NCI-H1694 treated with DMSO at 0.1 percent for 48 hours (cell line): ENCODE measurements around the gene TBC1D4.
"Not testable (repeated sequence)": the region's sequence is repeated elsewhere in the genome, so short reads cannot be mapped to it uniquely, and the experiment has no call there.

Experiments used
- DNase-seq: peaks from one replicate; lab custom pipeline; 2025; lab: John Stamatoyannopoulos, UW

TBC1D4 gene

GRCh38 chr13:75445717-75446499, 36.1 kb downstream of the TBC1D4 start:
- no peak for DNase-seq

- DNase-seq = no peak
Observed at GRCh38 chr13:75444016-75444415, 38.0 kb downstream of the TBC1D4 start.

DNA sequence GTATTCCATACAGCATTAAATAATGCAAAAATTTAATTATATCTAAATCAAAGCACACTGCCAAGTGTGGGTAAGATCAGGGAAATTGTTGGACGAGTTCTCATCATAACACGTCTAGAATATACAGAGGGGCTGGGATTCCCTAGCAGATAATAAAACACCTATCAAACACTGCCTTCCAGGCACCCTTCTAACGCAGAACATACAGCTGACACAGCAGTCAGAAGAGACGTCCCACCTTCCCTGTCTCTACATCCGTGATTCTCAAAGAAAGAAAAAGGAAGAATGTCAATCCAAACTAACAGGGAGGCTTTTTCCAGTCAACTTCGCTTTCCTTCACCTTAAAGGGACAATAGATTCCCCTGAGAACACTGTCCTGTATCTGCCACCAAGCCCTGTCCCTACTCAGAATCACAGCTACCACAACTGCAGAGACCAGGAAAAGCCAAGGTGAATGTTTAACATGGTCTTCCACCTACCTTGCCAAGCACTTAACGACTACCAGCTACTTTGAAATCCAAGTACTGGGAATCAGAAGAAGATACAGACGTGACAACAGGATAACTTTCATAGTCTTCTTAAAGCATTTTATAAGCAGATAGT, 38.5 kb downstream of the TBC1D4 start:
- no peak for DNase-seq

DNA sequence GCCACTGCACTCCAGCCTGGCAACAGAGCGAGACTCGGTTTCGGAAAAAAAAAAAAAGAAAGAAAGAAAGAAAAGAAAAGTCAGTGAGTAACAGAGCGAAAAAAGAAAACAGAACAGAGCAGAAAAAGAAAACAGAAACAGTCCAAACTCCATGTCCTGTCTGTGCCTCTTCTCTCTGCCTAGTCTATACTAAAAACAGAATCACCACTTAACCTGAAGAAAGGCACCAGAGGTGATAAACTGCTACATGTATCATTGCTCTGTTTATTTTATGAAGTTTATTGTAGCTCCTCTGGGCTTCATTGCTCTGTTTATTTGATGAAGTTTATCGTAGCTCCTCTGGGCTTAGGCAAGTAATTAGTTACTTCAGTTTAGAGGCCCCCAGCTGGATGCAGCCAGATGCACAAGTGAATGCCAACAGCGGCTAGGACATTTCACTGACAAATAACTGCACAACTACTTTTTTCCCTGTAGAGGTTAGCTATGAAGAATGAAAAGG, 39.2 kb downstream of the TBC1D4 start:
- DNase-seq = no peak

DNA sequence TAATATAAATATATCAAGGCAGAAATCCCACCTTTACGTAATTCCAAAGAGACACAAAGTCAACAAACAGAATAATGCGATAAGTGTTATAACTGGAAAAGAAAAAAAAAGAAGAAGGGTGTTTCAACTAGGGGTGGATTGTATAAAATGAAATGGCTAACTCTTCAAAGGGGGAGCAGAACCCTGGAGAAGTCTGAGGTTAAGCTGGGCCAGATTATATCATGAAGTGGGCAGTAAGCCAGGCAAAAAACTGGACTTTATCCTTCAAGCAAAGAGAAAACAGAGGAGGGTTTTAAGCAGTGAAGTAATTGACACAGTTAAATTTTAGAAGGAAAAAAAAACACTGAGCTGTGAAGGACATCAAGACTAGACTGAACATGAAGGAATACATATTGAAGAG, 41.9 kb downstream of the TBC1D4 start:
- no peak for DNase-seq

DNA sequence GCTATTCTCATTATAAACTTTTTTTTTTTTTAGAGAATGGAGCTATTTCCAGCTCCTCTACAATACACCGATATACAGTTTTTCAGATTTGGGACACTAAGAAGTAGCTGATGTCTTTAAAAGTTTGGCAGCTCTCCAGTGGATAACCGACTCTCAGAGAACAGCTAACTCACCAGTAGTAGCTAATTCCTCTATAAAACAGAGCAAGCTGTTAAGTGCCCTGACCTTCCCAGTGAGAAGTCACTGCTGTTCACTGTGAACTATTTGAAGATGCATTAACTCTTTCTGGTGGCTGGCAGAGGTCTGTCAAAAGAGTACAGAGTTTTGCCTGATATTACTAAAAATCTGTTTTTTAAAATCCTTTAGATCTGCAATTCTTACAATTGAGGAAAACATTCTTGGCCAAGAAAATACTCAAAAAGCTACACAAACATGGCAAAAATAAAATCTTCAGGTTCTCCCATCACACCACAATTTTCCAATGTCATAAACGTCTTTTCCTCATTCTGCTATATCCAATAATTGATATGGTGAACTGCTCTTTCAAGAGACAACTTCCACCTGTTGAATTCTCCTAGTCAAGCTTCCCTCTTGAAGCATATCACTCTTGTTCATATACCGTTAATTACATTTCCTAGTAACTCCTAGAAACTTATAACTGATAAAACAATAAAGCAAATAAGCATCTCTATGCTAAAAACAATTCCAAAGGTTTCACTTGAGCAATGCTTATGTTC, 44.2 kb downstream of the TBC1D4 start:
- no peak for DNase-seq

GRCh38 chr13:75434126-75434525, 47.8 kb downstream of the TBC1D4 start:
- not testable (repeated sequence) for DNase-seq

GRCh38 chr13:75432811-75433244, 49.1 kb downstream of the TBC1D4 start:
- DNase-seq = no peak

DNA sequence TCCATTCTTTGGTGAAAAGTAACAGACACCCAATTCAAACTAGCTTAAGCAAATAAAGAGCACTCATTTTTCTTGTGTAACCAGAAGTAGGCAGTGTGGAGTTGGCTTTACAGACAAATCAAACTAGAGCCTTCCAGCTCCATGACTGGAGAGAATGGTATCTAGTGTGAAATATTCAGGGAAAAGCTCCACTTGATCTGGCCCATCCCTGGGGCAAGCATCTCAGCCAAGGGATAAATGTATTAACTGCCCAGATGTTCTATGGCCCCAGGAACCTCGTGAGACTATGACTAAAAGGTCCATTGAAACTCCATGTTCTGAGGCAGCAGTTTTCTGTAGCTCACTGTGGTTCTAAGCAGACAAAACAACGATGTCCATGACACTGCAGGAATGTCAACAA, 49.9 kb downstream of the TBC1D4 start:
- no peak for DNase-seq

DNA sequence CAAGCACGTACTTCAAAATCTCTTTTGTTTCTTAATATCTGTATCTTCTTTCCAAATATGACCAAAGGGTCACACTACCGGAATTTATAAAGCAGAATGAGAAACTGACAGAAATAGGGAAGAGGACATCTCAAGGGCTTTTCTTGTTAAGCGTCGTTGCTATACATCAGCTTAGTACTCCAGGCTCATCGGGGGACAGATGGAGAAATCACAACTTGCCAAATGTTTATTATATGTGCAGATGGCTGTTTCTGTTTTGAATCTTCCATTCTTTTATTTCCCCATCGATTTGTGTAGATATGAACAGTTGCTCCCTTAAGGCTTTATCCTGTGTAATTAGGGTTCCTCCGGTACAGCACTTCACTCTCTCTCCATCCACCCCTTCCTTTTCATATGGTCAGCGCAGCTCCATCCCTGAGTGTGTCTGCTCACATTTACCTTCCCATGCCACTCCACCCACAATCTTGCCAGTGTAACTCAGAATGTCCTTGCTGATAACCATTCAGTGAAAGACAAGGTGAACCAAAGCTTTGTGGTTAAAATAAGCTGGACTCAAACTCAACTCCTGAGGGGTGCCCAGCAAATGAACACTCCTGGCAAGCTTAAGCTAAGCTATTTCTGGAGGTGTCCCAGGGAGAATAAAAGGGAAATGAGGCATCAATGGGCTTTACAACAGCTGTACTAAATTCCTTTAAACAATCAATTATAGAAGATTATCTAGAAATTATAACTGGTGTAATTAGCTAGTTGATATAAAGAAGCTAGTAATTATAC, 51.3 kb downstream of the TBC1D4 start:
- peak; percentile 83 for DNase-seq

DNA sequence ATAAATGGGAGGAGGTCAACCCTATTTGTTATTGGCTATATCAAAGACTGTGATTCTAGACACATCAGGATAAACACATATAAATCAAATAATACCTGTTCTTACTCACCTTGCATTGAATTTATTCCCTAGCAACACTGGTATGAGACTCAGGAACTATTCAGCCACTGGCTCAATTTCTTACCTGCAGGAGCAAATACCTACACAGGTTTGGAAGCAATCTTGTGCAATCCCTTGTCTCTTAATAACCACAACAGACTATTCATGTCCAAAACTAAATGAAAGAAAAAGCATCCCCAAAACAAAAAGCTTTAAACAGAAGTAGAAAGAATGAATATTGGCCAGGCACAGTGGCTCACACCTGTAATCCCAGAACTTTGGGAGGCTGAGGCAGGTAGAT, 55.5 kb downstream of the TBC1D4 start:
- no peak for DNase-seq

DNA sequence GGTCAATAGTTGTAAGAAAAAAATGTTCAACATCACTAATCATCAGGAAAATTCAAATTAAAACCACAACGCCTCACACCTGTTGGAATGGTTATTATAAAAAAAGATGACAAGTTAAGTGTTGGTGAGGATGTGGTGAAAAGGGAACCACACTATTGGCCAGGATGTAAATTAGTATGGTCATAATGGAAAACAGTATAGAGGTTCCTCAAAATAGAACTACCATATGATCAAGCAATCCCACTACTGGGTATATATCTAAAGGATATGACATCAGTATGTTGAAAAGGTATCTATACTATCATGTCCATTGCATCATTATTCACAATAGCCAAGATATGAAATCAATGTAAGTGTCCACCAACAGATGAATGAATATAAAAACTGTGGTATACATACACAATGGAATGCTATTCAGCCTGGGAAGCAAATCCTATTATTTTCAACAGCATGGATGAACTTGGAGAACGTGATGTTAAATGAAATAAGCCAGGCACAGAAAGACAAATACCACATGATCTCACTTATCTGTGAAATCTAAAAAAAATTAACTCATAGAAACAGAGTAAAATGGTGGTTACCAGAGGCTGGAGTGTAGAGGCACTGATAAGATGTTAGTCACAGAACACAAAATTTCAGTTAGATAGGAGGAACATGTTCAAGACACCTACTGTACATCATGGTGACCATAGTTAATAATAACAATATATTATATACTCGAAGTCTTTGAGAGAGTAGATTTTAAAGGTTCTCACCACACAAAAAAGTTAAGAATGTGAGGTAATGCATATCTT, 56.6 kb downstream of the TBC1D4 start:
- no peak for DNase-seq

- DNase-seq = no peak
Observed at GRCh38 chr13:75423946-75424345, 58.0 kb downstream of the TBC1D4 start.

GRCh38 chr13:75422028-75422427, 59.9 kb downstream of the TBC1D4 start:
- no peak for DNase-seq

DNA sequence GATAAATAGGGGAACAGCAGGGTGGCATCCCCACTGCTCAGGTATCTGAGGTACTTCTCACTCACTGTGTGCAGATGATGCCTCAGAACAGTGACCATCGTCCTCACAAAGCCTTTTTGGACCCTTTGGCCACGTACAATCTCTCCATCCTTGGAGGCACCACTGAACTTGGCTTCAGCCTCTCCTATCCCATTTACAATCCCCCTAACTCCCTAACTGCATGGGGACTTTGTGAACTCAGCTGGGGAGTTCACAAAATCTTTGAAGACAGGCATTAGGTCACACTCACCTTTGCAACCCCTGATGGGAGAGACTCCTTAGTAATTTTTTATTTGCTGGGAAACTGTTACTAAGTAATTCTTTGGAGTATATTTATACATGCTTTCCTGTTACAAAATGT, 60.8 kb downstream of the TBC1D4 start:
- DNase-seq = no peak

GRCh38 chr13:75419656-75420055, 62.3 kb downstream of the TBC1D4 start:
- DNase-seq = no peak

GRCh38 chr13:75418997-75419396, 63.0 kb downstream of the TBC1D4 start:
- DNase-seq = no peak

DNA sequence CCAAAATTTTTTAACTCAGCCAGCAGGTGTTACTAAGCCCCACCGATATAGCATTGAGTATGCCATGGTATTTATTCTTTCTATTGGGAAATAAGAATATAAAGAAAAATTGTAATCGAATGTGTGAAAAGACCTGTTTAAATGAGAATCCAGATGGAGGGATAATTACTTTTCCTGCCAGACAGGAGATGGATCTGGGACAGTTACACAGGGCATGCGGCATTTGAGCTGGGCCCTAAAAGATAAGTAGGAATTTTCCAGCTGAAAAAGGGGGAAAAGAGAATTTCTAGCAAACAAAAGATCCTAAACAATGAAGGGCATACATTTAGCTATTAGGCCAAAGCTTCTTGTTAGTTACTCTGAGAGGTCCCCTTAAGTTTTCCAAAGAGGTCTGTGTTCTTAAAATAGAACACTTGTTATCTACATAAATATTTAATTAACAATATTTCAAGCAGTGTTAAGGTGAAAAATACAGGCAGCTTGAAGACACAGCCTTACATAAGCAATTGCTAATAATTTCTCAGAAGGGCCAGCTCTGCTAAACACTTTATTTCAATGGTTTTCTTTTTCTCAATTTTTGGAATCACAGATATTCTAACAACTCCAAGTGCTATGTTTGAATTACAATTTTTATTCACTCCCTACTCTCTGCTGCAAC, 63.7 kb downstream of the TBC1D4 start:
- no peak for DNase-seq

DNA sequence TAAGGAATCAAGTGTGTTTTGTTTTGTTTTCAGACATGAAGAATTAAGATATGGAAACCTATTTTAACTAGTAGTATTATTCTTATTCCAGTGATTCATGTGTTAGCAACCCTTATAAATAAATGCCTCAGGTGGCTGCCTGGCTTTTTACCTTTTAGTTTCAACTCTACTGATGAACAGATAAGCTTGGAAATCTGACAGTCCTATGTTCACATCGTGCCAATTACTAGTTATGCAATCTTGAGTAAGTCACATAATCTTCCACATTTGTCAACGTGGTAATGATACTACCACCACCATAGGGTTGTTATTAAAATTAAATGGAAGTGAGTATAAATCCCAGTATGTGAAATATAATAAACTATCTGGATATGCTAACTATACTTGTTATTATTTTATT, 64.3 kb downstream of the TBC1D4 start:
- DNase-seq = no peak

GRCh38 chr13:75417012-75417384, 65.0 kb downstream of the TBC1D4 start:
- no peak for DNase-seq
